GM08714 (cell line): ENCODE results near the gene AVPI1.
"Not testable (repeated sequence)": the region's sequence is repeated elsewhere in the genome, so short reads cannot be mapped to it uniquely, and the experiment has no call there.

Experiments used
- H3K4me3 ChIP-seq: fragments of 200-500 bp; sonication (Bioruptor generic); 2 replicates; pipeline ENCODE4 v1.5.1; 2014; ENCODE audit warnings: mild to moderate bottlenecking, low read length, inconsistent platforms
- ZNF274 ChIP-seq: IDR thresholded peaks from 2 replicates; pipeline ENCODE4 v1.6.1; 2012; ENCODE audit warnings: mild to moderate bottlenecking, low read depth, low read length

Gene AVPI1

DNA sequence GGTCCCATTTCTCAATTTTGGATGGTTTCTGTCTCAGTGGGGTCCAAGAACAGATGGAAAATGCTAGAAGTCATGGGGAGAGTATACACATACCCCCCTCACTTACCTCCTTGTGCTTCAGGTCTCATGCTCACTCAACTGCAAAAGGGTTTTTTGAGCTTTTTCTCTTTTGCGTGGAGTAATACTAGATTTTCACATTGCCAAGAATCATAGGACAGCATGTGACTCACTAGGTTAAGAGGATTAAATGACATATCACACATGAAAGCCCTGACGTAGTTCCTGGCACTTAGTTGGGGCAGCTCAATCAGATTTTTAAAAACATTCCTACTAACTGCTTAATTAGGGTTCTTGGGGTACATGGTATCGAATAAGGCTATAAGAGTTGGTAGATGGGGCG is 42.1 kb downstream of the AVPI1 start:
- no peak for TF ChIP-seq ZNF274
- no peak overlapping the region for H3K4me3 ChIP-seq

DNA sequence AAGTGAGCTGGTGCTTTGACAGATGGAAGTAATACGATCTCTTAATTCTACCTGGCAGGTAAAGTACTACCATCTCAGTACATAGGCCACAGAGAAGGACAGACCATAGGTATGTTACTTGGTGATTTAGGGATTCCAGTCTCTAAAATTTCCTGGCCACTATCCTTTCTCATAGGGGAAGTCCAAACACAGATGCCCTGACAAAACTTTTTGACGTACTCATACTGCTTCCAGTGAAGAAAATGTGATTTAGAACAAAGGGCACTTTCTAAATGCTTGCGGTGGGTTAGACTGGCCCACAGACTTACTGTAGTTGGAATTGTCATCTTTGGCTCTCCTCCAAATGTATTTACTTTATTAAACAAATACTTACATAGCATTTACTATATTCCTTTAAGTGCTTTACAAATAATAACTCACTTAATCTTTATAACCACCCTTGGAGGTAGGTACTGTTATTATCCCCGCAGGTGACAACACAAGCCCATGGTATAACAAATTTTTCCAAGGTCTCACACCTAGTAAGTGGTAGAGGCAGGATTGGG is 43.5 kb downstream of the AVPI1 start:
- TF ChIP-seq ZNF274, result no peak
- H3K4me3 ChIP-seq, result no peak overlapping the region

DNA sequence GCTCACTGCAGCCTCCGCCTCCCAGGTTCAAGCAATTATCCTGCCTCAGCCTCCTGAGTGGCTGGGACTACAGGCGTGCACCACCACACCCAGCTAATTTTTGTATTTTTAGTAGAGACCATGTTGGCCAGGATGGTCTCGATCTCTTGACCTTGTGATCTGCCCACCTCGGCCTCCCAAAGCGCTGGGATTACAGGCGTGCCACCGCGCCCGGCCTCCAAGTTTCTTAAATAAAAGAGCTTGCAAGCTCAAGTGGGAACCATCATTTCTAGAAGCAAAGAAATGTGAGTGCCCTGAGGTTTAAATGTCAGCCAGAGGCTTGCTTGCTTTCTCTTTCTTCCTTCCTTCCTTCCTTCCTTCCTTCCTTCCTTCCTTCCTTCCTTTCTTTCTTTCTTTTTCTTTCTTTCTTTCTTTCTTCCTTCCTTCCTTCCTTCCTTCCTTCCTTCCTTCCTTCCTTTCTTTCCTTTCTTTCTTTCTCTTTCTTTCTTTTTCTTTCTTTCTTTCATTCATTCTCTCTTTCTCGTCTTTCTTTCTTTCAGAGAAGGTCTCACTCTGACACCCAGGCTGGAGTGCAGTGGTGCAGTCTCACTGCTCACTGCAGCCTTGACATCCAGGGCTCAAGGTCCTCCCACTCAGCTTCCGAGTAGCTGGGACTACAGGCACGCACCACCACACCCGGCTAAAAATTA is 44.4 kb downstream of the AVPI1 start:
- not testable (repeated sequence) for H3K4me3 ChIP-seq

DNA sequence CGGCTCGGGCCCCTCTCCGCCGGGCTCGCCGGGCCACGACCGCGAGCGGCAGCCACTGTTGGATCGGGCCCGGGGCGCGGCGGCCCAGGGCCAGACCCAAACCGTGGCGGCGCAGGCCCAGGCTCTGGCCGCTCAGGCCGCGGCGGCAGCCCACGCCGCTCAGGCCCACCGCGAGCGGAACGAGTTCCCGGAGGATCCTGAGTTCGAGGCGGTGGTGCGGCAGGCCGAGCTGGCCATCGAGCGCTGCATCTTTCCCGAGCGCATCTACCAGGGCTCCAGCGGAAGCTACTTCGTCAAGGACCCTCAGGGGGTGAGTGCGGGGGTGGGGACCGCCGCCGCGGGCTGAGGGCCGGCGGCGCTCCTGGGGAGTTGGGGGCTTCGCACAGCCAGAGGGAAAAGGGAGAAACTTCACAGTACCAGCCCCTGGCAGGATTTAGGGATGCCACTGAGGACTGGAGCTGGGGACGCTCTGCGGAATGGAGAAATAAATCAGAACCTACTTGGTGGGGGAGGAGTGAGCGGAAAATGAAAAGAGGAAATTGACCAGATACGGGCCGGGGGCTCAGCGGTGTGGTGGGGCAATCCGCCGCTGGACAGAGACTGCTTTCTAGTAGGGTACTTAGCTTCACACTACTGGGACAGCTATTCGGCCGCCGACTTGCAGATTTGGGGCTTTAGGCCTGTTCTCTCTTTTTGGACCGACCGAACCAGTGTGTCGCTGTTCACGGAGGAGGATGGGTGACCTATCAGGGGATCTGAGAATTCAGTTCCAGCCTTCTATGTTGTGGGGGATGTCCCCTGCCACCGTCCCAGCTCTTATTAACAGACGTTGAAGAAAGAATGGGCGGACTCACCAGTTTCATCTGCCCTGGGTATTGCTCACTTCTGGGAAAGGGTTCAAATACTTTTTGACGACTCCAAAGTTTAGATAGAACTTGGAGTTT is 45.9 kb downstream of the AVPI1 start:
- peak overlapping the region; percentile 62 for H3K4me3 ChIP-seq
- TF ChIP-seq ZNF274, result no peak

DNA sequence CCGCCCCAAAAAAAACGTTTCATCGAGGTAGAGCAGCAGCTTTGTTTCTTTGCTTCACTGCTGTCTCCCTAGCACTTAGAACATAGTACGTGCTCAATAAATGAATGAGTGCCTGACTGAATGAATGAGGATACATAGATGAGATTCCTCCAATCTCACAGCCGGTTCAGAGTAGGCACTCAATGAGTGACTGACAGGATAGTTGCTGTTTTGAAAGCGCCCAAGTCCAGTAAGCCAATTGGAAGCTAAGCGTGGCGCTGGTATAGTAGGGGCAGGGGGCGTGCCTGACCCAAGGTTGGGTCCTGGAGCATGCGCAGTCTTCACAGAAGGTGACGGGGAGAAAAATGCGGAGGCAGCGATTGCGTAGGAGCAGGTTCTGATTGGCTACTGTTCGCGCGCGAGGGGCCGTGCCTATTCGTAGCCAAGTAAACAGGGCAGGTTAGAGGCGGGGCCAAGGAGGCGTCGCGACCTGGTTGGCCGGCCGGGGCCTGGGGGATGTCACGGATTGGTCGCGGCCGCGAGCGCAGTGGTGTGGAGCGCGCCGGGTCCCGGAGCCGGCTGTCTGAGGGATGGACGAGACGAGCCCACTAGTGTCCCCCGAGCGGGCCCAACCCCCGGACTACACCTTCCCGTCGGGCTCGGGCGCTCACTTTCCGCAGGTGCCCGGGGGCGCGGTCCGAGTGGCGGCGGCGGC is 46.7 kb downstream of the AVPI1 start, which contains the start of gene PI4K2A:
Gene PI4K2A, plus strand, starts transcription at position 498 of the 694 bp plus-strand sequence. Its CDS starts 72 bp downstream, at position 570.
- peak within 1 kb of the TSS; percentile 62 for H3K4me3 ChIP-seq
- TF ChIP-seq ZNF274, result no peak

DNA sequence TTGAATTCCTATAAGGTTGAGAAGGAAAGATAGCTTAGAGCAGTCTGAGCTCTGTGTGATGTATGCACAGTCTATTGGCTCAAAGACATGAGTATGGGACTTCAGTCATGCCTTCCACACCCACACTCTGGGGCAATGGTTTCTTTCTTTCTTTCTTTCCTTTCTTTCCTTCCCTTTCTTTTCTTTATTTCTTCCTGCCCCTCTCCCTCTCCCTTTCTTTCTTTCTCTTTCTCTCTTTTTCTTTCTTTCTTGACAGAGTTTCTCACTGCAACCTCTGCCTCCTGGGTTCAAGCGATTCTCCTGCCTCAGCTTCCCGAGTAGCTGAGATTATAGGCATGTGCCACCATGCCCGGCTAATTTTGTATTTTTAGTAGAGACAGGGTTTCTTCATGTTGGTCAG is 48.0 kb downstream of the AVPI1 start:
- H3K4me3 ChIP-seq, result not testable (repeated sequence)

DNA sequence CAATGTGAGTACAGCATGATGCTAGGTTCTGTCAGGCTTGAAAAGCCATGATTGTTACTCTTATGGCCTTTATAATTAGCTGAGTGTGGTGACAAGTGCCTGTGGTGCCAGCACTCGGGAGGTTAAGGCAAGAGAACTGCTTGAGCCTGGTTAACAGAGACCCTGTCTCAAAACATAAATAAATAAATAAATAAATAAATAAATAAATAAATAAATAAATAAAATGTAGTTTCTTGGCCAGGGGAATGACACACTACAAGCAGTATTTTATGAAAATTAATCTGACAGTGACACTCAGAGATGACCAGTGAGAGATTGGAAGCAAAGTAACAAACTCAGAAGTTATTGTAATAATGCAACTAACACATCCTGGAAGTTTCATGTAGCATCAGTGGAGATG is 51.5 kb downstream of the AVPI1 start:
- no peak for TF ChIP-seq ZNF274
- H3K4me3 ChIP-seq, result no peak overlapping the region

DNA sequence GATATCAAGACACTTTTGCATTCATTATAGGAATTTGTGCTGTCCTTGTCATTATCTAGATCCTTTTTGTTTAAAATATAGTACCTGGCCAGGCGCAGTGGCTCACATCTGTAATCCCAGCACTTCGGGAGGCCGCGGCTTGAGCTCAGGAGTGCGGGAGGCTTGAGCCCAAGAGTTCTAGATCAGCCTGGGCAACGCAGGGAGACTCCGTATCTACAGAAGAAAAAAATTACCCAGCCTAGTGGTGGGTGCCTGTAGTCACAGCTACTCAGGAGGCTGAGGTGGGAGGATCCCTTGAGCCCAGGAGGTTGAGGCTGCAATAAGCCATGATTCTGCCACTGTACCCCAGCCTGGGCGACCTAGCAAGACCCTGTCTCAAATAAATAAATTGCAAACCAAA is 53.1 kb downstream of the AVPI1 start:
- no peak for TF ChIP-seq ZNF274
- H3K4me3 ChIP-seq, result peak overlapping the region; percentile 49; the same call in 1 of the 2 replicates

DNA sequence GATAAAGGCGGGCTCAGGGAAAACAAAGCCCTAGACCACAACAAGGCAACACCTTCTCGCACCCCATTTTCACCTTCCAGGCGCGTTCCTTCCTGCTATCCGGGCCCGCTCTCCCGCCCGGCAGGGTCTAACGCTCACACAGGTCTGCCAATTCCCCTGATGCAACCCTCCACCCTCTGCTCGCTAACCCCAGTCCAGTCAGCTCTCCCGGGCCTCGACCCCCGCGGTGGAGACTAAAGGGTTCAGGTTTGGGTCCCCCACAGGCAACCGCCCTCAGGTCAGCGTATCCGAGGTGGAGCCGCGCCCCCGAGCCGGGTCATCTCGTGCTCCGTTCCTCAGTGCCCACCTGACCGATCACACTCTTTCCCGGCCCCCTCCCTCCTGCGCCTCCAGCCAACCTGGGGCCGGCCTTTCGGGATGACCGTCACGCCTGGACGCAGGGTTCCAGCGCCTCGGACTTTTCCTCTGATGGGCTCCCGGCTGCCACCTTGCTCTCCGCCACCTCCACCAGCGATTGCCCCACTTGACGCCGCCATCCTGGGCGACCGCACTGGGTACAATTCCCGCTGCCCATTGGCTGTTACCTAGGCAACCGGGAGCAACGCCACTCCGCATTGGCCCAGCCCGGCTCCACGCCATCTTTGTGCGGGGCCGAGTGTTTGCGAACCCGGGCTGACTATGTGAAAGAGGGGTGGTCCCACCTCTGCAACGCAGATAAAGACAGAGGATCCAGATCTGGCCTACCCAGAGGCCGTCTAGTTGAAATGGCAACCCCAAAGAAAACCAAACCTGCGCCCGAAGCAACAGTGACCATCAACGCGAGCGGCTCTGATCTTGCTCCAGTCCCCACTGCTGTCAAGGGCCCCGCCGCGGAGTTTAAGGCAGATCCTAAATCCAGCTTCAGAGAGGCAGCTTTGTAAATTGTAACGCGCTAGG is 53.8 kb downstream of the AVPI1 start, which contains the start of gene MORN4:
Gene MORN4, minus strand, starts transcription at position 552 of the 936 bp plus-strand sequence. CDS start 13,847 bp downstream, outside the sequence.
- TF ChIP-seq ZNF274, result no peak

DNA sequence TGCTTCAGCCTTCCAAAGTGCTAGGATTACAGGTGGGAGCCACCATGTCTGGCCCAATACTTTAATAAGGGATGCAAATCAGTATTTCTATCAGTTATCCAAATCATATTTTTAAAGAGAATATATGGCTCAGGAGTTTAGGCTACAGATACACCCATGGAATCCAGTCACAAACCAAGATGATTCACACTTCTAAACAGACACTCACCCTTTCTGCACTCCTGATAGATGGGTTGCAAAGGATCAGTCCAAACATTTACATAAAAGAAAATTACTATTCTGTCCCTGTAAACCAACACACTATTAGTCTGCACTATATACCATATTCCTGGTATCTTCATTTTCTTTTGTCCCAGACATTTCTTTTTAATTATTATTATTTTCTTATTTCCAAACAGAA is 55.9 kb downstream of the AVPI1 start:
- TF ChIP-seq ZNF274, result no peak
- H3K4me3 ChIP-seq, result no peak overlapping the region

More for the DNA sequence above, 53.8 kb downstream of the AVPI1 start, which contains the start of gene MORN4:
- peak within 1 kb of the TSS; percentile 49 for H3K4me3 ChIP-seq

DNA sequence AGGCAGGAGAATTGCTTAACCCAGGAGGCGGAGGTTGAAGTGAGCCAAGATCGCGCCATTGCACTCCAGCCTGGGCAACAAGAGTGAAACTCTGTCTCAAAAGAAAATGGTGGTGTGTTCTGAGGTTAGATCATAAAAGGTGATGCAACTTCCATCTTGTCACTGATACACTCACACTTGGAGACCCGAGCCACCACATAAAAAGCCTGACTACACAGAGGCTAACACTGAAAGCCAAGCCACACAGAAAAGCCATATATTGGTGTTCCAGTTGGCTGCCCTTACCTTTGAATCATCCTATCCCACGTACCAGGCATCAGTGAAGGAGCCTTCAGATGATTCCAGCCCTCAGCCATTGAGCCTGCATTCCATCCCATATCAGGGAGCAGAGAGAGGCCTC is 57.8 kb downstream of the AVPI1 start:
- TF ChIP-seq ZNF274, result no peak
- no peak overlapping the region for H3K4me3 ChIP-seq

DNA sequence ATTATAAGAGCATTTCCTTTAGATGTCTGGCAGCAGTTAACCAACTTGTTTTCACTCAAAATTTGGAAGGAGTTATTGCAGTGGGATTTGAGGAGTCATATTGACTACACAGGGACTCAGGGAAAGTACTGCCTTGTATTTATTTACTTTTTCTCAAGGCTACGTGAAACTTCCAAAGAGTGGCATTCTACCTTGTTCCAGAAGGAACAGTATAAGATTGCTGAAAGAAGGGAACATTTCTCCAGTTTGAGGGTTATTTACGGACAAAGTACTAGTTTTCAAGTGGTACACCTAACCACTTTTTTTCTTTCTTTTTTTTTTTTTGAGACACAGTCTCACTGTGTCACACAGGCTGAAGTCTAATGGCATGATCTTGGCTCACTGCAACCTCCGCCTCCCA is 58.8 kb downstream of the AVPI1 start:
- no peak for TF ChIP-seq ZNF274

DNA sequence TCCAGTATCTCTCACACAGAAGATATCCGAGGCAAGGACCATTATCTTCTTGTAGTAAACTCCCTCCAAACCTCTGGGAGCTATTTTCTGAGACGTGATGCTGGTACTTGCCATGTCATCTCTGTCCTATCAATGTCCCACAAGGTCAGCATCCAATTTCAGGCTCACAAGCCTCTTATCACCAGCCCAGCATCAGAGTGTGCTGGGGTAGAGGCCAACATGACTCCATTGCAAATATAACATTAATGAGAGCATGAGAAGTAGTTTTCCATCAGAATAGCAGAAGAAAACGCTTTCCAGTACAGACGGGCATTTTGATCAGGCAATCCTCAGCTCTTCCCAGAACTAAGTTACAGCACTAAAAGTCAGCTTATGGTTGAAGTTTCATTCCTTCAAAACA is 59.3 kb downstream of the AVPI1 start:
- no peak for TF ChIP-seq ZNF274
- H3K4me3 ChIP-seq, result no peak overlapping the region

More for the DNA sequence above, 58.8 kb downstream of the AVPI1 start:
- H3K4me3 ChIP-seq, result no peak overlapping the region
